ENCODE results near the gene MYH14. TPM values are rescaled to one million over a fixed set of nuclear protein-coding genes. Genes with fewer than 3 reads are reported as not detected.
A peak's percentile ranks its signal among the peaks of the same experiment; 100 is the strongest.
"Not testable (repeated sequence)": the region's sequence is repeated elsewhere in the genome, so short reads cannot be mapped to it uniquely, and the experiment has no call there.

The MYH14 gene
- total RNA-seq, 4 donors from 2014 or later = 139 to 475 (median 333) TPM

- Histone ChIP-seq H3K9me3 (no peaks in the 10 kb centered on the region), H3K4me3 (peak overlapping the region in 1 of 4 donors; percentile 24), H3K4me1 (no peaks in the 10 kb centered on the region), H3K36me3 (no peaks in the 10 kb centered on the region), H3K27me3 (no peaks in the 10 kb centered on the region), H3K27ac (peak overlapping the region in 1 of 4 donors; percentile 83)
- DNase-seq = peak in 1 of 3 donors; percentile 47
- no peak for TF ChIP-seq CTCF (IDR thresholded peaks at IDR 0.05)
- TF ChIP-seq POLR2A (IDR thresholded peaks at IDR 0.05) = no peak
Measured at GRCh38 chr19:50341091-50341564, 137.7 kb downstream of the MYH14 start.

GRCh38 chr19:50344661-50345318 lies 141.4 kb downstream of the MYH14 start:
- H3K36me3 ChIP-seq = no peaks in the 10 kb centered on the region
- peak overlapping the region in 2 of 4 donors; percentile 68 to 83 for H3K27ac ChIP-seq
- peaks cover 0 to 13% (median 0%) of the 10 kb centered on the region in 4 donors for H3K4me1 ChIP-seq
- TF ChIP-seq POLR2A (IDR thresholded peaks at IDR 0.05) (no peak), CTCF (IDR thresholded peaks at IDR 0.05) (no peak)
- H3K27me3 ChIP-seq = no peaks in the 10 kb centered on the region
- peak in 2 of 3 donors; percentile 86 to 88 for DNase-seq
- H3K4me3 ChIP-seq = peak overlapping the region in 2 of 4 donors; percentile 37 to 48
- no peaks in the 10 kb centered on the region for H3K9me3 ChIP-seq

- not testable (repeated sequence) for H3K36me3 ChIP-seq, H3K9me3 ChIP-seq, H3K27me3 ChIP-seq, H3K4me3 ChIP-seq
- H3K27ac ChIP-seq = peak overlapping the region in 2 of 4 donors; percentile 67 to 83
- peak in 2 of 3 donors; percentile 79 to 84 for DNase-seq
- H3K4me1 ChIP-seq = peaks cover 0 to 13% (median 0%) of the 10 kb centered on the region in 4 donors
Measured at GRCh38 chr19:50347089-50347581, 143.7 kb downstream of the MYH14 start.

- no peak for TF ChIP-seq CTCF (IDR thresholded peaks at IDR 0.05)
- TF ChIP-seq POLR2A (IDR thresholded peaks at IDR 0.05) = no peak
- H3K4me1 ChIP-seq = peaks cover 0 to 13% (median 0%) of the 10 kb centered on the region in 4 donors
- no peak for DNase-seq
- no peaks in the 10 kb centered on the region for H3K9me3 ChIP-seq
- no peaks in the 10 kb centered on the region for H3K36me3 ChIP-seq
- H3K27me3 ChIP-seq = no peaks in the 10 kb centered on the region
- peak overlapping the region in 1 of 4 donors; percentile 25 for H3K27ac ChIP-seq
- H3K4me3 ChIP-seq = no peak overlapping the region
Measured at GRCh38 chr19:50349277-50350057, 146.0 kb downstream of the MYH14 start.

GRCh38 chr19:50352242-50352641 lies 148.8 kb downstream of the MYH14 start:
- DNase-seq = no peak
- Histone ChIP-seq H3K4me3 (no peak overlapping the region), H3K4me1 (peaks cover 0 to 7% (median 0%) of the 10 kb centered on the region in 4 donors), H3K9me3 (no peaks in the 10 kb centered on the region), H3K36me3 (no peaks in the 10 kb centered on the region), H3K27me3 (no peaks in the 10 kb centered on the region), H3K27ac (no peak overlapping the region)
- TF ChIP-seq POLR2A (IDR thresholded peaks at IDR 0.05) (no peak), CTCF (IDR thresholded peaks at IDR 0.05) (no peak)

- not testable (repeated sequence) for H3K9me3 ChIP-seq, H3K4me3 ChIP-seq, DNase-seq, H3K27me3 ChIP-seq, H3K4me1 ChIP-seq, H3K36me3 ChIP-seq, H3K27ac ChIP-seq
Measured at GRCh38 chr19:50353487-50353880, 150.1 kb downstream of the MYH14 start.
